ENCODE measurements around the gene DAAM1.

GRCh38 chr14:59338761-59339160 lies 150.3 kb downstream of the DAAM1 start:
- TF ChIP-seq CTCF (IDR thresholded peaks at IDR 0.05), result no peak
- no peak for TF ChIP-seq POLR2A (IDR thresholded peaks at IDR 0.05)
